GM19438 (cell line): ENCODE results near the gene GATB.
A peak's percentile ranks its signal among the peaks of the same experiment; 100 is the strongest.

ENCODE experiments used
- ATAC-seq: cut with Tn5 transposase; IDR thresholded peaks from one replicate; pipeline ENCODE4 v1.9.1; 2021; ENCODE audit warnings: low read depth; ENCODE audit not compliant: unreplicated experiment

Gene GATB, protein sequence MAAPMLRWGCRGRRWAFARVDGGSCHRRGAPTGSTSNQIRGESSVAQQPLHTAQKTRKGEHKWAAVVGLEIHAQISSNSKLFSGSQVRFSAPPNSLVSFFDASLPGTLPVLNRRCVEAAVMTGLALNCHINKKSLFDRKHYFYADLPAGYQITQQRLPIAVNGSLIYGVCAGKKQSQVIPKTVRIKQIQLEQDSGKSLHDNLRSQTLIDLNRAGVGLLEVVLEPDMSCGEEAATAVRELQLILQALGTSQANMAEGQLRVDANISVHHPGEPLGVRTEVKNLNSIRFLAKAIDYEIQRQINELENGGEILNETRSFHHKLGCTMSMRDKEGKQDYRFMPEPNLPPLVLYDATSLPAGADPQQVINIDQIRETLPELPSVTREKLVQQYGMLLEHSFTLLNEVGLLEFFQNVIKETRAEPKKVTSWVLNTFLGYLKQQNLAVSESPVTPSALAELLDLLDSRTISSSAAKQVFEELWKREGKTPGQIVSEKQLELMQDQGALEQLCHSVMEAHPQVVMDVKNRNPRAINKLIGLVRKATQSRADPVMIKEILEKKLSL

DNA sequence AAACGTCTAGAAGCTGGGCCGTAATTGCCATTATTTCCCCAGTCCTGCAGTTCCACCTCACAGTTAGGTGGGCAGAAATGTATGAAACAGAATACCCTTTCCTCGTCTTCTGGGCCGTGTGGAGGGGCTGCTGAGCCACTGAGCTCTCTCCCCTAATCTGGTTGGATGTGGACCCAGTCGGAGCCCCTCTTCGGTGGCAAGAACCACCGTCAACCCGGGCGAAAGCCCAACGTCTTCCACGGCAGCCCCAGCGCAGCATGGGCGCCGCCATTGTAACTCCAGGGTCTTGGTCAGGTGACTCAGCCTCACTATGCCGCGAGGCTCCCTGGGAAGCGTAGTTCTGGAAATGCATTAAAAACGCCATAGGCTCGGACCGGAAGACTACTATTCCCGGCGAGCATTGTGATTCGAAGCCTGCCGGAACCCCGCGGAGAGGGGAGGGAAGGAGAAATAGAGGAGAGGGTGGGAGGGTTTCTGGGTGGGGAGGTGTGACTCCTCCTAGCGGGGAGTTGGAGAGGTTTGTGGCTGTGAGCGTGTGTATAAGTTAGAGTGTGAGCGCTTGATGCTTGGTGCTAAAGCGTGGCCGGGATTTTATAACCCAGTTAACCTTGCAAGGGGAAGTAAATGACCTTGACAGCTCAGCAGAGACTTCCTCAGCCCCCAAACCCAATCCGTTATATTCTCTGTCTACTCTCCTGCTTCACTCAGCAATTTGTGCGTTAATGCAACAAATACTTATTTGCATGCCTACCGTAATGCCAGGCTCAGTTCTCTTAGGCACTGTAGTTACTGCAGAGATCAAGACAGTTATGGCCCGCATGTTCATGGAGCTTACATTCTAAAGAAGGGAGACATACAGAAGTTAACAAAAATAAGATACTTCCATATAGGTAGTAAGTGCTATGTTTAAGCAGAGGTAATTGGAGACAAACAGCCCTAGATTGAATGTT is at the start of gene GATB:
Gene GATB (minus strand): TSS at position 296 of the 950 bp plus-strand sequence. CDS start 25 bp downstream, at position 271.
- peak; percentile 100 for ATAC-seq

DNA sequence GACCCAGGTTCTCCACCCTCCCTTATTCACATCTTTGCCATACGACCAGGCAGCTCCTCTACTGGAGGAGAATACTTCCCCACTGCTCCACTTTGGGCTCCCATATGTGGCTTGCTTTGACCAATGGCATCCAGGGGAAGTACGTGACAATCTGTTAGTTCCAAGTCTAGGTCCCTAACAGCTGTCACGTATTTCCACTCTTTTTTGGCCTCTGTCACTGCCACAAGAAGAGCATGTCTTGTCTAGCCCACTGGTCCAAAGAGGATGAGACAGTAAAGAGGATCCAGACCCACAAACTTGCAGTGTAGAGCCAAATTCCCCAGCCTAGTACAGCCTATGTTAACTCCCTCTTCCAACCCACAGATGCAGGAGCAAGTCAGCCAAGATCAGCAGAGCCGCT is 49.7 kb upstream of the GATB start:
- ATAC-seq = no peak

DNA sequence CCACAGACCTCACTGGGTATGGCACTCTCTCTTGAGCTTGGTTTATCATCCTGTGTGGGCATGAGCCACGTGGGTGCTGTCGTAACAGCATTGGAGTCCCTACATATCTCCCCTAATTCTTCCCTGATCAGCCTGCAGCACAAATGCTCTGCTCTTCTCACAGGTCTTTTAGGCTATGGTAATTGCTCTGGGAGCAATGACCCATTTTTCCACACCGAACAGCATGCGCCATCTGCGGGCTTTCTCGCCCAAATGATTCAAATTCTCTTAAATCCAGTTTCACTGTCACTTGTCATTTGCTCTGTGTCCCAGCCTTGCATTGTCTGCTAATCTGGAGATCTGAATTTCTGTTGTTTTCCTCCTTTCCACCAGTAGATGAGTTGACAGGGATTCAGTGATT is 48.9 kb upstream of the GATB start:
- no peak for ATAC-seq

DNA sequence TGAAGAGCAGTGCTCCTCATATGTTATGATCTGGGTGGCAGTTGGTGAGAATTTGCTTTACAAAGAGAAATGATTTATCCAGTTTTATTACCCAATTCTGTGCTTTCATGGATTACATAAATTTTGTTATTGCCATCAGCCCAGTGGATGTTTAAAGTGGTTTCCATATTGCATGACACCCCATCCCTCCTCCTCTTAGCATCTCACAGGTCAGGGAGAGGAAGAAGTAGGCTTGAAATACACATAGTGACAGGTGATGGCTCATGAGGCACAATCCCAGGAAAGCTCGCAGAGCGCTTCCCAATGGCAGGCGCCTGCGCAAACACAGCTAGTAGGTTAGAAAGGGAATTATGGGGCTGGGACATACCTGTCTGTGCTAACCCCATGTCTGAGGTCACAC is 47.7 kb upstream of the GATB start:
- no peak for ATAC-seq

DNA sequence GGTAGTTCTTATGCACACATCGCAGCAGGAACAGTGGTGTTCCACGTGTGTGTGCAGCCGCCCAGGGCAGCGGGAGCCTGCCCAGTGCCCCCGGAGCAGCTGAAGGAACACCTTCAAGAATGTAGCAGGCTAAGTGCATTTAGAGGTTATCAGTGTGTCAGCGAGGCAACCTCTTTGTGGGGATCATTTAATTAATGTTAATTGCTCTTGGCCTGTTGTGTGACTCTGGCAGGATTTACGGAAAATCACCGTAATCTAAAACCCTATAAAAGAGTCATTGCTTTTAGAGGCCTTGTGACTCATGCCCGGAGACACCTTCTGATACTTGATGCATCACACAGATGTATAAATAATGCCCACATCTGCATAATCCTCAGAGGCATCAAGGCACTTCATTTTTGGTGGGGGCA is 47.3 kb upstream of the GATB start:
- no peak for ATAC-seq

DNA sequence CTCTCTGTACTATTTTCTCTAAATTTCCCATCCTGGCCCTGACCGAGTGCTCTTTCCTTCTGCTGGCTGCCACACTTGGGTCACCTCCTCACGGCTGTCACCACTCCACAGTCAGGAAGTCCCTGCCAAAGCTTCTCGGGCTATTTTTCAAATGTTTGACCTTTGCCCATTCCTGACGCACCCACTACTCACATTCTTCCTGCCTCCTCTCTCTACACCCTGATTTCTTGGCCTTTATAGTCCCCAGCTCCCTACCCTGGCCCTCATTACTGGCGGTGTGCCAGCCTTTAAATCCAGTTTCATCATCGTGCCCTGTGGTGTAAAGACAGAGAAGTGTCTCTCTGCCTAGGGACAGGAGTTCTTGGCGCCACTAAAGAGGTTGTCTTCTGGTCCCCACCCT is 46.4 kb upstream of the GATB start:
- ATAC-seq = no peak

DNA sequence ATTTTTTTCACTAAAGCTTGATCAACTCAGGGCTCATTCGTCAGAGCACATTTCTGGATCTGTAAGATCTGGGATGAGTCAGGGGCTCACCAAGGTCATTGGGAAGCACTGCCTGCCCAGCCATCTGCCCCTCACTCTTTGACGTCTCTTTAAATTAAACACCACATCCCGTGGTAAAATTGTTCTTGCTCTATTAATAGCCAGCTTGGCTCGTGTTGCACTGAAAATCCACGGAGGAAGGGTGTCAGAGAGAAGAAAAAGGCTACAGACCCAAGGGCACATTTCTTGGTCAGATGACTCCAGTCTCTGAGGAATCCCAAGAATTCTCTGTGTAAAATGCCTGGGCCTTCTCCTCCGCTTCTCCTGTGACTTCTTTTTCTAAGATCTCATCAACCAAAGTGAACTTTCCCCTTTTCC is 45.7 kb upstream of the GATB start:
- no peak for ATAC-seq

DNA sequence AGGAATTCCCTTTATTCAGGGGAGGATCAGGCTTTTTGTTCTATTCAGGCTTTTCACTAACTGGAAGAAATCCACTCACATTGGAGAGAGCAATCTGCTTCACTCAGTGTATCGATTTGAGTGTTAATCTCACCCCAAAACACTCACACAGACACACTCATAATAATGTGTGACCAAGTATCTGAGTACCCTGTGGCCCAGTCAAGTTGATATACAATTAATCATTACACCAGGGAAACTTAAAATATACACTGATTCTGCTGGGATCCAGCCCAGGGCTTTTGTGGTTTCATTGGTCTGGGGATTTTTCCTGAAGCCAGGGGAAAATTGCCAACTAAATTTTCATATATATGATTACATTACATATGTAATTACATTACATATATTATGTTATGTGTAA is 44.0 kb upstream of the GATB start:
- ATAC-seq = no peak

DNA sequence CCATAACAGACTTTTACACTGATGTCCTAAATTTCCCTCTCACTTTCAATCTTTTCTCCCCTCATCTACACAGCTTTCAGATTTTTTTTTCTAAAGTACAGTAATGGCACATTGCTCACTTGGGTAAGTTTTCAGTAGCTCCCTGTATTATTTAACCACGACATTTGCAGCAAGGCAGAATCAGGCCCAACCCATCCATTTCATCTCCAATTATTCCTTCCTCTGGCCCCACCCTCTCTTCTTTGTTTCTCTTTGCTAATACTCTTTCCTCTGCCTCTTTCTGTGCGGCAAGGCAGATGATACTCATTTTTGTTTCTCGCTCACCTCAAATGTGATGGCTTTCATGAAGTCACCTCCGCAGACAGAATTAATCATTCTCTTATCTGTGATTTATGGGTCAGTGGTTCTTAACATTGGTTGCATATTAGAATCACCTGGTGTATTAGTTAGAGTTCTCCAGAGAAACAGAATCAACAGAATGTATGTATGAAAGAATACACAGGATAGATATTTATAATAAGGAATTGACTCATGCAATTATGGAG is 43.4 kb upstream of the GATB start:
- no peak for ATAC-seq

DNA sequence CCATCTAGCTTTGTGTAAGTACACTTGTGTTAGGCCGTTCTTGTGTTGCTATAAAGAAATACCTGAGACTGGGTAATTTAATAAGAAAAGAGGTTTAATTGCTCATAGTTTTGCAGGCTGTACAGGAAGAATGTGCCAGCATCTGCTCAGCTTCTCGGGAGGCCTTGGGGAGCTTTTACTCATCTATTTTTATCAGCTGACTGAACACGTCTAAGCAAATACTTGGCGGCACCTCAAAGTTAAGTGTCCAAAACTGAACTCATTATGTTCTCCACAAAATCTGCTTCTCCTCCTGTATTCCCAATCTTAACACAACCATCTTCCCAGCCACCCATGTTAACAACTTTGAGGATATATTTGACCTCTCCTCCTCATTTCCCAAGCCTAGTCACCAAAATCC is 42.4 kb upstream of the GATB start:
- ATAC-seq = no peak

DNA sequence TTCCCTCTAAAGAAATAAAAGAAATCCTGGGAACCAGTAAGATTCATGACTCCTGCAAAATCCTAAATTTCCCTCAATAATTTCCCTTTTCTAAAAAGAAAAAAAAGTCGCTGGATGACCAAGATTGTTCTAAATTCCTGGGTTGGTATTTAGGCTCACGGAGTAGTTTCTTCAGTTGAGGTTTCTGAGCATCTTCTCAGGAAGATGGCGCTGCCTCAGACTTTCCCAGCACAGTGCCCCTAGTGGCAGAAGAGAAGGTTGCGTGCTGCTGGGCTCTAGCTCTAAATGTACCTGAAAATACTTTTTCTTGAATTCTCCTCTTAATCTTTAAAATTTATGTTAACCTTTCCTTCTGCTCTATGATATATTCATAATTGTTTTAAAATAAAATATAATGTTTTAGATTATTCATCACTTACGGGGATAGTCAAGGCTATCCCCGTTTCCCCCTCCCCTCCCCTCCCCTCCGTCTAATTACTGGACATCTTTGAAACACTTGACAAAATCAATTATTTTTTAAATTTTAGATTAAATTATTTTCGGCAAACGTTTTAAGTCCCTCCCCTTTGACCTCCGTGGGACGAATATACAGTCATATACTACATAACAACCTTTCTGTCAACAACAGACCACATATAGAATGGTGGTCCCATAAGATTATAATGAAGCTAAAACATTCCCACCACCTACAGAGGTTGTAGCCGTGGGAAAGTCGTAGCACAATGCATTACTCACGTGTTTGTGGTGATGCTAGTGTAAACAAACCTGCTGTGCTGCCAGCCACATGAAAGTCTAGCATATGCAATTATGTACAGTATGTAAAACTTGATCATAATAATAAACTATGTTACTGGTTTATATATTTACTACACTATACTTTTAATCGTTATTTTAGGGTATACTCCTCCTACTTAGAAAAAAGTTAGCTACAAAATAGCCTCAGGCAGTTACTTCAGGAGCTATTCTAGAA is 41.0 kb upstream of the GATB start:
- ATAC-seq = peak; percentile 43

DNA sequence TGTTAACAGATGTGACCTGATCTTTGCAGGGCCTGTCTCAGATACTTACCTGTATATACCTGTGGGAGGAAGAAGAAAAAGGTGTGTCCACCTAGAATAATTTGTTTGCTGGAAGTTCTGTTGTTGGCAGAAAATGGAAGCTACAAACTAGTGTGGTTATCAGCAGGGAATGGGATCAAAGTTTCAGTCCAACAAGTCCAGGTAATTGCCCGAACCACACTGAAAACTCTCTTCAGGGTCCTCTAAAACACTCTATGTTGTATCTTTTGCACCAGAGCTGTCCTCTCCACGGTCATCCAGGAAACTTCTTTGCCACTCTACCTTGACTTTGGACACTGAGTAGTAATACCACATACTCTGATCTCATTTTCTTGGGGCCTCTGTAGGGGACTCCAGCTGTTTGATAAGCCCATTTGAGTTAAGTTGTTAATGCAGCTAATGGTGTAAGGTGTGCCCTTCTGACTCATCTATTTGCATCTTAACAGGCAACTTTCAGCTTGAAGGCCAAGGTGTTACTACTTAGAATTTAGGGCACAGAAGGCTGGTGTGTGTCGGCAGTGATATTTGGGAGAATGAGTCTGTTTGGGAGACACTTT is 38.7 kb upstream of the GATB start:
- no peak for ATAC-seq

DNA sequence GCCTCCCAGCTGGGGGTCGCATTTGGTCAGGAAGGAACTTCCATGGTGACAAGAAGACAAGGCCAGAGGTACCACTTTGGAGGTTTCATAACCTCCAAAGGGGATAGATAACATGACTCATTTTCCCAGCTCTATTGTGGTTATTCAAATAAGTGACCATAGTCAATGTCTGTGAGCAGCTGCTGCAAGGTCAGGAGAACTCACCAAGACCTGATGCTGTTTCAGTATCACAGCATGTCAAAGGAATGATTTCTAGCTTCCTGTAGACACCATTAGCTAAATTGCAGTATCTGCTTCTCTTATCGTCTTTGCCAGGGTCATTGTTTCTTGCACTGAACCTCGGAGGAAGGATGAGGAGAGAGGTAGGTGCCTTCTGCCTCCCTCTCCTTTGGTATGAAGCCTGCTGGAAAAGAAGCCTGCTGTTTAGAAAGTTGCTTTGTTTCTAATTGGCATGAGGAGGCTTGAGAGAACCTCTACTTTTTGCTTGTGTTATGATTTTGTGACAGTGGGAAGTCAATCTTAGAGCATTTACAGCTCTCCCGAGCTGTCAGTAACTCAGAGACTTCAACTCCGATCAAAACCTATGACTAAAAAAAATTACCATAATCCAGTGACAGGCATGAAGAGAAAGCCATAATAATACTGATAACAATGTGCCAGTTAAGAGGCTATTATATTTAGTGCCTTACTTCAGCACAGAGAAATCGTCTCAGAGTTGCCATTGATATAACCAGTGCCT is 38.0 kb upstream of the GATB start:
- ATAC-seq = peak; percentile 84

DNA sequence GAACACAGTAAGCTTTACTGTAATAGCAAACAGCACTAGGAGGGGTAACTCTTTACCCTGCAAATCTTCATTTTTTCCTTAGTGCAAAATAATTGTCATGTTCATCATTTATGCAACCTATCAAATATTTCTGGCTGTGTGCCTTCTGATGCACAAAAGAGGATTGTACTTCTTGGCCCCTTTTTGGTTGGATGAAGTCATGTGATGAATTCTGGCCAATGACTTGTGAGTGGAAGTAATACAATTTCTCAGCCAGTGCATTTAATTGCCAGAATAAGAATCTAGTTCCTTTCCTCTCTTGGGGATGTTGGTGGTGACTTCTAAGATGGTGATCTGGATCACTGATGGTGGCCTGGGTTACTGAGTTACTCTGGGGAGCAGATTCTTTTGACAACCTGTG is 37.0 kb upstream of the GATB start:
- no peak for ATAC-seq

DNA sequence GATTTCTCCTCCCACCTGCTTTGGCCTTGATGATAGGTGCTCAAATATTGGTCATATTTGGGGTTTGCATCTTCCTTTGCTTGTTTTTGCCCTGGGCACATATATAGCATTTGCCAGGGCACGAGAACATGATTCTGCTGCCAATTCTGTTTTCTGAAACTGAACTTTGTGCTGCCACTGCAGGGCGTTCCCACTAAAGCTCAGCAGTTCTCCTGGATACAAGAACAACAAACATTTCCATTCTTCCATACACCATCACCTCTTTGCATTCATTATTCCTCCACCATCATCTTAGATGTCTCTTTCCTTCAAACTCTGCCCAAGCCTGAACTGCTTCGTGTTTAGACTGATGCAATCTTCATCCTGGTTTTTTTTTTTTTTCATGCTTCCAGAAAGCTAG is 36.3 kb upstream of the GATB start:
- ATAC-seq = no peak

DNA sequence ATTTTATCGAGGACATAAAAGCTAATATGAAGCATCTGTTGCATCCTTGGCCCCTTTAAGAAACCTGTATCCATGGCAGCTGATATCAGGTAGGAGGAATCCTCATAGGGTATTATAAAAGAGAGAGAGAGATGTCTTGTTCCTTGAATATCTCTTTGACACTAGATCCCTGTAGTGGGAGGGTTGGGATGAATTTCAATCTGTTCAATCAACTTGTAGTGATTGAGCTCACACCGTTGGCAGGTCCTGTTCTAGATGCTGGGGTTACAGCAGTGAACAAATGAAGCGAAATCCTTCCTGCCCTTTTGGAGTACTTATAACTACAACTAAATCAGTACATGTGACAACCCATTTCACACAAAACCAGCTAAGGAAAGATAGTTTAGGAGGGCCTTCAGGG is 35.3 kb upstream of the GATB start:
- no peak for ATAC-seq

DNA sequence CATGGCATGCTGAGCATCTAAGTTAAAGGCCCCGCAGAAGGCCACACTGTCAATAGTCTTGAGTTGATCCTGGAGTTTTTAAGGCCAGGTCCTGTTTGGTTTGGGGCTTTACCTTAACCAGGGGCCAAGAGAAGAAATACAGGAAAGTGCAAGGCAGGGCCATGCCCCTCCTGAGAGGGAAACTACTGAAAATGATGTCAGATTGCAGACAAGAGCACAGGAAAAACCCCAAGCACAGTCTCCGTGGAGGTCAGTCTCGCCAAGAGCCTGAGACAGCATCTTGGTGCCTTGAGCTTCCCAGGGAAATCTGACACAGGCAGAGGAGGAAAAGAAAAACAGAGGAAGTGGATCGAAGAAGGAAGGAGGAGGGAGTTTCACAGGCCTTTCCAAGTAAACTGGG is 32.2 kb upstream of the GATB start:
- ATAC-seq = no peak

DNA sequence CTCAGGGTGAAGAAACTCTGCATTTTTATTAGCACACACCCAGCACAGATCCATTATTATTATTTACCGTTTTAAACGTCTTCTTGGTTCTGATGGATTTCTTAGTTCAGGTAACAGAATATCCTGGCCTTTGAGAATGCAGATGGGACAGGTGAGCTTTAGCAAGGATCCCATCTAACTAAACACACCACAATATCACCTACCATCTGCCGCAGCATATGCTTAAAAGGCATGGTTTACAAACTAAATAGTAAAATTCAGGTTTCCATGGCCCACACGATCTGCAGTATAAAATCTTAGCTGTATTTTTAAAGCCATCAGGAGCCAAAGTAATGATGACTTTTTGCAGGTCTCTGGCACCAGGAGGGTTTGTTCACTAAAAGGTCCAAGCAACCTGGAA is 31.7 kb upstream of the GATB start:
- ATAC-seq = no peak

DNA sequence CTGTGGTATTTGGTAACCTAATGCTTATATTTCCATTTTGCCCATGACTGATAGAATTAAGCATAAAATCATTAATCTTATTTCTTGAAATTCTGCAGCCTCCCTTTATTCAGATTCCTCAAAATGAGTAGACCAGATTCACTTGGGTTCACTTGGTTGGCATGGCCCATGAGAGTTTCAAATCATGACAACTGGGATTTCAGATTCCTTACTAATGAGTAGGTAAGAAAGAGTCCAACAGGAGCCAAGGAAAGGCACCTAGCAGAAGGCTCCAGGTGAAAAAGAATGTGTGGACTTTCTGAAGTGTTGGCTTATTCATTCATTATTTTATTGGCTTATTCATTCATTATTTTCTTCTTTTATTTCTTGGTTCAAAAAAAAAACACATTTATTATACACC is 27.2 kb upstream of the GATB start:
- ATAC-seq = no peak
